PC-3 (cell line): ENCODE data around the gene THTPA. TPM values are rescaled to one million over a fixed set of nuclear protein-coding genes. Genes with fewer than 3 reads are reported as not detected.

Experiments used
- ATAC-seq: fragments of 200-7000 bp; cut with Tn5 transposase; 2 replicates; pipeline ENCODE4 v1.9.1; 2020; ENCODE audit warnings: mild to moderate bottlenecking, moderate library complexity
- BruUV-seq: library from RNA; stranded (reverse); fragments of 400-500 nt; replicated peaks from 2 replicates; lab custom pipeline; 2021; lab: Mats Ljungman, UMichigan
- CTCF ChIA-PET: fragments of 300-600 bp; sonication (Branson Sonifier 250); formaldehyde crosslinking; loops from one replicate; lab custom pipeline; 2022; ENCODE audit warnings: antibody characterized with exemption; lab: Charles Lee
- POLR2A ChIA-PET: fragments of 300-600 bp; sonication (Branson Sonifier 250); formaldehyde crosslinking; loops from one replicate; lab custom pipeline; 2022; ENCODE audit warnings: antibody characterized with exemption; ENCODE audit not compliant: unreplicated experiment; lab: Charles Lee
- DNase-seq: peaks from one replicate; pipeline ENCODE4 v3.0.0-alpha.2; 2015
- H2AFZ ChIP-seq: fragments of 300-600 bp; sonication (generic); 2 replicates; pipeline ENCODE4 v1.6.0; 2016; ENCODE audit warnings: antibody characterized with exemption, low read length
- H3F3A ChIP-seq: fragments of 300-600 bp; sonication (generic); one replicate; pipeline ENCODE4 v1.6.0; 2017; ENCODE audit warnings: antibody characterized with exemption, low read length, control low read depth, mild to moderate bottlenecking; ENCODE audit not compliant: unreplicated experiment
- H3K27ac ChIP-seq: fragments of 300-600 bp; sonication (generic); 2 replicates; pipeline ENCODE4 v1.5.1; 2016; ENCODE audit warnings: mild to moderate bottlenecking, low read length
- H3K27me3 ChIP-seq: fragments of 300-600 bp; sonication (generic); 2 replicates; pipeline ENCODE4 v1.6.1; 2016; ENCODE audit warnings: low read length, mixed read lengths
- H3K36me3 ChIP-seq: fragments of 300-600 bp; sonication (generic); 2 replicates; pipeline ENCODE4 v1.6.1; 2016; ENCODE audit warnings: low read depth, mixed run types, low read length, mixed read lengths
- H3K4me1 ChIP-seq: fragments of 300-600 bp; sonication (generic); 2 replicates; pipeline ENCODE4 v1.5.1; 2016; ENCODE audit warnings: low read length; ENCODE audit not compliant: insufficient read depth
- H3K4me2 ChIP-seq: fragments of 300-600 bp; sonication (generic); 2 replicates; pipeline ENCODE4 v1.6.0; 2016; ENCODE audit warnings: low read length
- H3K4me3 ChIP-seq: fragments of 300-600 bp; sonication (generic); 2 replicates; pipeline ENCODE4 v1.5.1; 2016; ENCODE audit warnings: mild to moderate bottlenecking, low read length, mixed read lengths
- H3K79me2 ChIP-seq: fragments of 300-600 bp; sonication (generic); 2 replicates; pipeline ENCODE4 v1.6.1; 2017; ENCODE audit warnings: low read length, mixed read lengths
- H3K9ac ChIP-seq: fragments of 300-600 bp; sonication (generic); 2 replicates; pipeline ENCODE4 v1.6.0; 2016; ENCODE audit warnings: mild to moderate bottlenecking, low read length
- H3K9me2 ChIP-seq: fragments of 300-600 bp; sonication (generic); replicated peaks from 2 replicates; pipeline ENCODE4 v1.6.1; 2016; ENCODE audit warnings: mixed run types, low read length, mixed read lengths
- H3K9me3 ChIP-seq: fragments of 300-600 bp; sonication (generic); 2 replicates; pipeline ENCODE4 v1.6.1; 2016; ENCODE audit warnings: low read length, mixed read lengths
- H4K20me1 ChIP-seq: fragments of 300-600 bp; sonication (generic); 2 replicates; pipeline ENCODE4 v1.6.1; 2016; ENCODE audit warnings: low read length, mixed read lengths
- CTCF ChIP-seq: fragments of 300-600 bp; sonication (generic); conservative IDR thresholded peaks from 2 replicates; pipeline ENCODE4 v1.5.1; 2017; ENCODE audit warnings: antibody characterized with exemption, low read depth, mild to moderate bottlenecking, low read length
- EZH2 ChIP-seq: fragments of 300-600 bp; sonication (generic); IDR thresholded peaks from one replicate; pipeline ENCODE4 v1.6.1; 2017; ENCODE audit warnings: antibody characterized with exemption, mild to moderate bottlenecking, low read length; ENCODE audit not compliant: unreplicated experiment
- EZH2phosphoT487 ChIP-seq: fragments of 300-600 bp; sonication (generic); IDR thresholded peaks from 2 replicates; pipeline ENCODE4 v1.6.1; 2018; ENCODE audit warnings: mild to moderate bottlenecking, antibody characterized with exemption, low read length, borderline replicate concordance
- intact Hi-C: fragments of 100-400 bp; cut with micrococcal nuclease; formaldehyde crosslinking; loops from 2 replicates; pipeline ENCODE4 v1.9.0; 2023
- total RNA-seq: library from RNA; depleted of rRNA; stranded (reverse); fragments of >200 nt; gene quantifications from 2 replicates; pipeline ENCODE4 v1.2.3, GENCODE V29; 2014

Gene THTPA
- total RNA-seq, 1 experiment from 2014 or later = 13.0 TPM

- H3K27ac ChIP-seq = no peak overlapping the region
- no peaks in the 10 kb centered on the region for H3K79me2 ChIP-seq
- POLR2A ChIA-PET = no interaction called here
- no peak overlapping the region for H3K4me2 ChIP-seq
- TF ChIP-seq CTCF (no peak), EZH2phosphoT487 (no peak)
- no peaks in the 10 kb centered on the region for H3F3A ChIP-seq
- H4K20me1 ChIP-seq = no peaks in the 10 kb centered on the region
- intact Hi-C loops = no loop called here
- no peak overlapping the region for H3K4me3 ChIP-seq
- no peak for ATAC-seq
- H3K27me3 ChIP-seq = no peaks in the 10 kb centered on the region
- H2AFZ ChIP-seq = no peak overlapping the region
- H3K4me1 ChIP-seq = no peaks in the 10 kb centered on the region
- H3K9me2 ChIP-seq = no peaks in the 10 kb centered on the region
- BruUV-seq = no TSS peak
- no peak overlapping the region for H3K9ac ChIP-seq
- CTCF ChIA-PET = no interaction called here
- no peaks in the 10 kb centered on the region for H3K9me3 ChIP-seq
- no peak for DNase-seq
- no peaks in the 10 kb centered on the region for H3K36me3 ChIP-seq
These were observed 32.6 kb upstream of the THTPA start for GRCh38 chr14:23523229-23524016.

- no peak for DNase-seq
- ATAC-seq = no peak
- POLR2A ChIA-PET = no interaction called here
- intact Hi-C loops = no loop called here
- no peaks in the 10 kb centered on the region for H3F3A ChIP-seq
- no peak overlapping the region for H2AFZ ChIP-seq
- no peak overlapping the region for H3K4me3 ChIP-seq
- no peaks in the 10 kb centered on the region for H3K27me3 ChIP-seq
- no peaks in the 10 kb centered on the region for H4K20me1 ChIP-seq
- no peak overlapping the region for H3K9ac ChIP-seq
- no TSS peak for BruUV-seq
- H3K4me1 ChIP-seq = no peaks in the 10 kb centered on the region
- H3K9me3 ChIP-seq = no peaks in the 10 kb centered on the region
- H3K4me2 ChIP-seq = no peak overlapping the region
- CTCF ChIA-PET = interaction anchor here (0.6 kb wide), 1 partner anchor 584 kb away, joined by 3 read pairs; no protein-coding TSS in a partner anchor
- no peaks in the 10 kb centered on the region for H3K79me2 ChIP-seq
- TF ChIP-seq EZH2phosphoT487 (no peak), CTCF (no peak), EZH2 (no peak)
- no peak overlapping the region for H3K27ac ChIP-seq
- no peaks in the 10 kb centered on the region for H3K9me2 ChIP-seq
- H3K36me3 ChIP-seq = no peaks in the 10 kb centered on the region
These were observed 31.1 kb upstream of the THTPA start for GRCh38 chr14:23524954-23525353.

GRCh38 chr14:23525611-23526010 lies 30.5 kb upstream of the THTPA start:
- Histone ChIP-seq H3K27me3 (no peaks in the 10 kb centered on the region), H3K4me1 (no peaks in the 10 kb centered on the region), H3K79me2 (no peaks in the 10 kb centered on the region), H3K4me2 (no peak overlapping the region), H3K9ac (no peak overlapping the region), H3K9me3 (no peaks in the 10 kb centered on the region), H2AFZ (no peak overlapping the region), H3K27ac (no peak overlapping the region), H3K4me3 (no peak overlapping the region), H3F3A (no peaks in the 10 kb centered on the region), H3K9me2 (no peaks in the 10 kb centered on the region), H4K20me1 (no peaks in the 10 kb centered on the region), H3K36me3 (no peaks in the 10 kb centered on the region)
- intact Hi-C loops = no loop called here
- CTCF ChIA-PET = no interaction called here
- DNase-seq (no peak), ATAC-seq (no peak)
- POLR2A ChIA-PET = no interaction called here
- no TSS peak for BruUV-seq
- TF ChIP-seq EZH2 (no peak), CTCF (no peak)
